Measurements from ENCODE around the gene HIVEP3. TPM values are rescaled to one million over a fixed set of nuclear protein-coding genes. Genes with fewer than 3 reads are reported as not detected.

The HIVEP3 gene
- total RNA-seq, 4 donors from 2014 or later: 1.4 to 3.0 (median 2.3) TPM

DNA sequence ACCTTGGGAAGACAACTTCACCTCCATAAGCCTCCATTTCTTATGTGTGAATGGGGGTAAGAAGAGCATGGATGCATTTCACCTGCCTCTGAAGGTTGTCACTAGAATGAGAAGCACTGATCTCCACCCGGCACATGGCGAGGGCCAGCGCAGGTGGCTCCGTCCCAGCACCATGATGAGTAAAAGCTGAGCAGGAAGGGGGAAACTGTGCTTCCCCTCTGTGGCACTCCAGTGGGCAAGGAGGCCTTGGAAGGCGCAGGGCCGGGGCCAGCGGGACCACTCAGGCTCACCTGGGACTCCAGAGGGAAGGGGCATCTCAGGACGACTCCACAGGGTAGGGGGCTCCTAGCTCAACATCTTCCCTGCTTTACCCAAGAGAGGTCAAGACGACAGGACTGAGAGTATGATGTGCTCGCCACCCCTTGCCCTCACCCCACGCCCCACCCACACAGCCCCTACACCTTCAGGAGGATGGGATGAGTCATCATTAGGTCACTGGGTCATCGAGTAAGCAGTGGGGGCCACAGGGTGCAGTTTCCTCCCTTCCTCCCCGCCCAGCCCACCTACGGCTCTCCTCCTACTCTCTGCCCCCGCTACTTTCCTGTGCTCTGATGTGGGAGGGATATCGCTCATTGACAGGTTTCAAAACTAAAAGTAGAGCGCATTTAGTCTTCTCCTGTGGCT is 112.1 kb downstream of the HIVEP3 start:
- Histone ChIP-seq H3K4me1 (peaks cover 8 to 14% (median 9%) of the 10 kb centered on the region in 4 donors), H3K27me3 (no peaks in the 10 kb centered on the region), H3K4me3 (no peak overlapping the region), H3K36me3 (no peaks in the 10 kb centered on the region), H3K9me3 (no peaks in the 10 kb centered on the region), H3K27ac (replicated peaks in 1 of 4) (no peak overlapping the region)
- TF ChIP-seq POLR2A (IDR thresholded peaks at IDR 0.05; ENCODE audit: low read depth) (no peak), POLR2AphosphoS5 (IDR thresholded peaks at IDR 0.05) (no peak), EP300 (IDR thresholded peaks at IDR 0.05) (no peak)
- TF ChIP-seq, protein P1, sequence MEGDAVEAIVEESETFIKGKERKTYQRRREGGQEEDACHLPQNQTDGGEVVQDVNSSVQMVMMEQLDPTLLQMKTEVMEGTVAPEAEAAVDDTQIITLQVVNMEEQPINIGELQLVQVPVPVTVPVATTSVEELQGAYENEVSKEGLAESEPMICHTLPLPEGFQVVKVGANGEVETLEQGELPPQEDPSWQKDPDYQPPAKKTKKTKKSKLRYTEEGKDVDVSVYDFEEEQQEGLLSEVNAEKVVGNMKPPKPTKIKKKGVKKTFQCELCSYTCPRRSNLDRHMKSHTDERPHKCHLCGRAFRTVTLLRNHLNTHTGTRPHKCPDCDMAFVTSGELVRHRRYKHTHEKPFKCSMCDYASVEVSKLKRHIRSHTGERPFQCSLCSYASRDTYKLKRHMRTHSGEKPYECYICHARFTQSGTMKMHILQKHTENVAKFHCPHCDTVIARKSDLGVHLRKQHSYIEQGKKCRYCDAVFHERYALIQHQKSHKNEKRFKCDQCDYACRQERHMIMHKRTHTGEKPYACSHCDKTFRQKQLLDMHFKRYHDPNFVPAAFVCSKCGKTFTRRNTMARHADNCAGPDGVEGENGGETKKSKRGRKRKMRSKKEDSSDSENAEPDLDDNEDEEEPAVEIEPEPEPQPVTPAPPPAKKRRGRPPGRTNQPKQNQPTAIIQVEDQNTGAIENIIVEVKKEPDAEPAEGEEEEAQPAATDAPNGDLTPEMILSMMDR (IDR thresholded peaks at IDR 0.05): no peak
- no peak for DNase-seq (ENCODE audit: extremely low spot score)
- 83% methylated on average over 15 of the region's 17 CpGs for WGBS
- intact Hi-C loops (cut with DNase I): no loop called here

- no peak for DNase-seq (ENCODE audit: extremely low spot score)
- Histone ChIP-seq H3K27me3 (no peaks in the 10 kb centered on the region), H3K4me3 (no peak overlapping the region), H3K4me1 (peaks cover 8 to 14% (median 9%) of the 10 kb centered on the region in 4 donors), H3K27ac (replicated peaks in 1 of 4) (no peak overlapping the region), H3K9me3 (no peaks in the 10 kb centered on the region), H3K36me3 (no peaks in the 10 kb centered on the region)
- intact Hi-C loops (cut with DNase I): no loop called here
- 90% methylated on average over 8 of the region's 8 CpGs for WGBS
- no peak for TF ChIP-seq POLR2A (IDR thresholded peaks at IDR 0.05; ENCODE audit: low read depth)
- TF ChIP-seq, protein P1 (IDR thresholded peaks at IDR 0.05): no peak
- no peak for TF ChIP-seq EP300 (IDR thresholded peaks at IDR 0.05)
Observed at GRCh38 chr1:41805771-41806471, 112.8 kb downstream of the HIVEP3 start.

DNA sequence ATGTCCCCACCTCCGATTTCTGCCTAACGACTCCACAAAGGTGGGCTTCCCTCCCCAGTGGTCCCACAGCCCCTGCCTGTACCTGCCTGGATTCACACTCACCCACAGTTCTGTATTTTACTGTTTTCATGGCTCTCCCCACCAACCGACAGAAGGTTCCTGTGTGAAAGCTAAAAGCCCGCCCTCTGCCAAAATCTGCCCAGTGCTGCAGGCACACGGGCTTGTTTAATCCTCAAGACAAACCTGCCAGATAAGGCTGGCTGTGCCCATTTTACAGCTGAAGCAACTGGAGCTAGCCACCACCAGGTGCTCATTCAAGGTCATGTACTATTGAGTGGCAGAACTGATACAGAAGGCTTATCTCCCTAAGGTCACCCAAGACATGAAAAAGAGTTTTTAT is 114.5 kb downstream of the HIVEP3 start:
- Histone ChIP-seq H3K4me3 (no peak overlapping the region), H3K4me1 (peaks cover 8 to 26% (median 10%) of the 10 kb centered on the region in 4 donors)
- intact Hi-C loops (cut with DNase I): no loop called here

DNA sequence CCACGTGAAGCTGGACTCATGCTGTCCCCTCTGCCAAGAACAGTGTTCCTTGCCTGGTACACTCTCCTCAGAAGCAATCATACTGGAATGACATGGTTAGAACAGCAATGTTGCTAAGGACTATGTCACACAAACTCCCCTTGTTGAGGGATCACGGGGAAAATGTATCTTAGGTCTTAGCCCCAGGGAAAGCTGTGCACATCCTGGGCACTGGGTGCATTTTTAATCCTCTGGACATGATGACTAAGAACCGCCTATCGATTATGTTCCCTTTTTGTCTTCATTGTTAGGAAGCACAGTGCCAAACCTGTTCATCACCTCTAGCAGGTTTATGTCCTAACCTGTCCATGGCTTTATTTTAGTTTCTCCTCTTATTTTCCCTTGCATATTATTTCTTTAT is 115.1 kb downstream of the HIVEP3 start:
- H3K36me3 ChIP-seq: no peaks in the 10 kb centered on the region
- peaks cover 8 to 26% (median 10%) of the 10 kb centered on the region in 4 donors for H3K4me1 ChIP-seq
- TF ChIP-seq POLR2A (IDR thresholded peaks at IDR 0.05; ENCODE audit: low read depth) (no peak), EP300 (IDR thresholded peaks at IDR 0.05) (no peak), POLR2AphosphoS5 (IDR thresholded peaks at IDR 0.05) (no peak)
- TF ChIP-seq, protein P1 (IDR thresholded peaks at IDR 0.05): no peak
- intact Hi-C loops (cut with DNase I): no loop called here
- no peak for DNase-seq (ENCODE audit: extremely low spot score)
- no peak overlapping the region for H3K4me3 ChIP-seq
- WGBS: 74% methylated on average over 4 of the region's 4 CpGs
- no peaks in the 10 kb centered on the region for H3K9me3 ChIP-seq
- no peak overlapping the region for H3K27ac ChIP-seq (replicated peaks in 1 of 4)
- H3K27me3 ChIP-seq: no peaks in the 10 kb centered on the region

More for the DNA sequence above, 114.5 kb downstream of the HIVEP3 start:
- H3K9me3 ChIP-seq: no peaks in the 10 kb centered on the region
- no peak for DNase-seq (ENCODE audit: extremely low spot score)
- no peak for TF ChIP-seq POLR2AphosphoS5 (IDR thresholded peaks at IDR 0.05)
- no peak for TF ChIP-seq POLR2A (IDR thresholded peaks at IDR 0.05; ENCODE audit: low read depth)
- TF ChIP-seq EP300 (IDR thresholded peaks at IDR 0.05): no peak
- TF ChIP-seq, protein P1 (IDR thresholded peaks at IDR 0.05): no peak
- H3K36me3 ChIP-seq: no peaks in the 10 kb centered on the region
- H3K27ac ChIP-seq (replicated peaks in 1 of 4): no peak overlapping the region
- WGBS: 83% methylated on average over 5 of the region's 5 CpGs
- H3K27me3 ChIP-seq: no peaks in the 10 kb centered on the region
